K562 (cell line): ENCODE results near the gene KCNK3. TPM values are rescaled to one million over a fixed set of nuclear protein-coding genes. Genes with fewer than 3 reads are reported as not detected.
A peak's percentile ranks its signal among the peaks of the same experiment; 100 is the strongest.

ENCODE experiments used
- E2F5 ChIP-seq: sonication (generic); formaldehyde crosslinking; IDR thresholded peaks from 2 replicates; pipeline ENCODE4 v1.8.0; 2022; ENCODE audit warnings: mild to moderate bottlenecking, missing genetic modification reagents
- FOXK2 ChIP-seq, 2 experiments: fragments of 450-650 bp; IDR thresholded peaks in 1 of 2; conservative IDR thresholded peaks in 1 of 2; 2 replicates each; pipeline ENCODE4 v1.6.1; 2016; ENCODE audit warnings: low read depth in 2 of 2, mild to moderate bottlenecking in 1 of 2
- GATAD2B ChIP-seq: fragments of 450-650 bp; IDR thresholded peaks from 2 replicates; pipeline ENCODE4 v1.6.1; 2017; ENCODE audit warnings: mild to moderate bottlenecking, borderline replicate concordance
- HLTF ChIP-seq: fragments of 450-650 bp; IDR thresholded peaks from 2 replicates; pipeline ENCODE4 v1.6.1; 2016
- MYC ChIP-seq, 2 experiments: fragments of 250-450 bp in 1 of 2; sonication (Bioruptor Pico) in 1 of 2; IDR thresholded peaks; 2 replicates each; pipeline versions ENCODE4 v1.5.1 to v1.6.1; 2012 to 2021; ENCODE audit warnings: low read depth in 2 of 2, borderline replicate concordance in 1 of 2, improper control_type of control experiment in 1 of 2, low read length in 1 of 2, mild to moderate bottlenecking in 1 of 2, moderate library complexity in 1 of 2
- NFXL1 ChIP-seq: fragments of 450-650 bp; formaldehyde crosslinking; IDR thresholded peaks from 2 replicates; pipeline ENCODE4 v1.4.0; 2021; ENCODE audit warnings: mild to moderate bottlenecking
- NR2C2 ChIP-seq, 2 experiments: fragments of 200-800 bp in 1 of 2; sonication (Bioruptor generic) in 1 of 2; sonication (generic) in 1 of 2; formaldehyde crosslinking in 1 of 2; IDR thresholded peaks; 2 replicates each; pipeline versions ENCODE4 v1.6.1 to v1.8.0; 2016 to 2022; ENCODE audit warnings: mild to moderate bottlenecking in 1 of 2, missing compliant biosample characterization in 1 of 2, missing genetic modification characterization in 1 of 2, missing genetic modification reagents in 1 of 2
- PHF20 ChIP-seq: fragments of 450-650 bp; IDR thresholded peaks from 2 replicates; pipeline ENCODE4 v1.6.1; 2018; ENCODE audit not compliant: partially characterized antibody
- SIRT6 ChIP-seq: IDR thresholded peaks from one replicate; pipeline ENCODE4 v1.6.1; 2012; ENCODE audit warnings: low read depth, mild to moderate bottlenecking, control low read depth, inconsistent platforms, low read length, moderate library complexity
- STAT6 ChIP-seq: sonication (generic); formaldehyde crosslinking; IDR thresholded peaks from 2 replicates; pipeline ENCODE4 v1.8.1; 2023; ENCODE audit warnings: mild to moderate bottlenecking, missing genetic modification reagents
- TGIF2 ChIP-seq: sonication (generic); formaldehyde crosslinking; IDR thresholded peaks from 2 replicates; pipeline ENCODE4 v1.8.1; 2022; ENCODE audit warnings: mild to moderate bottlenecking, missing genetic modification reagents, moderate library complexity
- ZHX1 ChIP-seq: fragments of 150-350 bp; conservative IDR thresholded peaks from 2 replicates; pipeline ENCODE4 v1.6.1; 2014; ENCODE audit warnings: low read length
- ZNF175 ChIP-seq: fragments of 200-800 bp; sonication (Bioruptor generic); IDR thresholded peaks from 2 replicates; pipeline ENCODE4 v1.6.1; 2016; ENCODE audit warnings: low read depth, mild to moderate bottlenecking, missing genetic modification characterization, missing compliant biosample characterization
- ZNF253 ChIP-seq: fragments of 250-450 bp; sonication (Bioruptor Pico); conservative IDR thresholded peaks from 2 replicates; pipeline ENCODE4 v1.6.1; 2021; ENCODE audit warnings: mild to moderate bottlenecking
- polyA plus RNA-seq, 8 experiments: library from polyadenylated mRNA; depleted of rRNA in 4 of 8; stranded (reverse) in 5 of 8; unstranded in 3 of 8; fragments of >200 nt; fragmentation: Nextera tagmentation in 2 of 8; fragmentation: Illumina TruSeq in 1 of 8; extraction: Ambion mirVana in 2 of 8; extraction: Trizol in 1 of 8; gene quantifications; 2 replicates each; pipeline versions ENCODE4 v1.2.1 to v1.2.3, GENCODE V29; 2011 to 2014; ENCODE audit warnings: inconsistent platforms in 1 of 8, missing spikeins in 1 of 8
- total RNA-seq, 7 experiments: library from RNA; depleted of rRNA in 6 of 7; stranded (reverse); fragments of >200 nt in 6 of 7; fragmentation: Illumina TruSeq in 2 of 7; extraction: Trizol in 2 of 7; gene quantifications; 2 replicates each; pipeline versions ENCODE4 v1.2.1 to v1.2.3, GENCODE V29; 2011 to 2021; ENCODE audit warnings: low replicate concordance in 1 of 7
- TF ChIP-seq, protein P1 (sequence below): fragments of 200-800 bp; sonication (Bioruptor generic); IDR thresholded peaks from 2 replicates; pipeline ENCODE4 v1.6.1; 2017; ENCODE audit warnings: missing genetic modification characterization, missing compliant biosample characterization
- TF ChIP-seq, protein P2 (sequence below): fragments of 450-650 bp; IDR thresholded peaks from 2 replicates; pipeline ENCODE4 v1.6.1; 2017; ENCODE audit warnings: mild to moderate bottlenecking, moderate library complexity

Gene KCNK3
- total and polyA plus RNA-seq, 9 of the 15 experiments (the other 6 are each of a cell fraction or from before 2014, with no cell fraction given) = 0.01 to 0.20 (median 0.07) TPM; not detected in 5

DNA sequence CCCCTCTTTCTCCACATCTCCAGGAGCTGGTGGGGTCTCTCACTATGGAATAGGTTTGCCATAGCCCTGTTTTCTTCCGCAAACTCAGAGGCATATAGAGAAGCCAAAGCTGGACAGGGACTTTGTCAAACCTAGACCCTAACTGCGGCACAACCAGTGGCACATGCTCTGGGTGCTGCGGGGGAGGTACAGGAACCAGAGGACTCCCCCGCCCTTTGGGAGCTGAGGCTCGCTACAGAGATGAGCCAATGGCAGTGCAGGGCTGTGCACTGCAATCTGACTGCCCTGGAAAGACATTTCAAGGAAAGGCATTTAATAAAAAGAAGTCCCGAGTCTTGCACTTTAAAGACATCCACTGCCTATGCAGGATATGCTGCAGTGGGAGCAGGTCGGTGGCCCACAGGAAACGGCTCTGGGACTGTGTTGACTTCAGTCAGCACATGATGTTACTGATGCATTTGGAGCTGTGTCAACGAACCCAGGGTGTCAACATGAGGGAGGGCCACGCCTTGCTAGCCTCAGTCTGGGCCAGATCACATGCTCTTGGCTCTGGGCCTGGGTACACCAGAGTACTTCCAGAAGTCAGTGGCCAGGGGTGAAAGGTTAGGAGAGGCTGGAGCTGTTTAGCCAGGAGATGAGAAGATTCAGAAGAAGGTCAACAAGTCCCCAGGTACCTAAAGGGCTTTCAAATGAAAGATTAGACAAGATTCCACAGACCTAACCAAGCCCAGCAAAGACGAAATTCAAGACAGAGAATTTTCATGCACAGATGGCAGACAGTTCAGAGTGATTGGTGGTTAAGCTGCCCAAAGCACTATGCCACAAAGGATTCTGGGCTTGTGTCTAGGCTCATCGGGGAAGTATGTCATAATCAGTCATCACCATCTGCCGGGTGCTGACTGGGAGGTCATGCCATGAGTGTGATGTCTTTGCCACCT lies 79.8 kb downstream of the KCNK3 start (continued):
- 0 out of 2 replicates have a peak, but pooled peaks have one; percentile 37 for TF ChIP-seq STAT6 (CRISPR knock-in tag)
- TF ChIP-seq ZHX1 = no peak
- no peak for TF ChIP-seq TGIF2 (CRISPR knock-in tag)
- peak; percentile 78 for TF ChIP-seq MYC (IDR thresholded peaks at IDR 0.05; ENCODE audit: low read depth, low read length)
- TF ChIP-seq MYC (CRISPR knock-in tag; IDR thresholded peaks at IDR 0.05; ENCODE audit: borderline replicate concordance, low read depth) = no peak
- peak; percentile 25; the same call in 1 of the 2 replicates for TF ChIP-seq ZNF175 (CRISPR knock-in tag)
- no peak for TF ChIP-seq NR2C2 (CRISPR knock-in tag; IDR thresholded peaks at IDR 0.05)
- peak; percentile 95 for TF ChIP-seq NR2C2 (tag; IDR thresholded peaks at IDR 0.05)
- TF ChIP-seq SIRT6 = no peak
- TF ChIP-seq, protein P1, sequence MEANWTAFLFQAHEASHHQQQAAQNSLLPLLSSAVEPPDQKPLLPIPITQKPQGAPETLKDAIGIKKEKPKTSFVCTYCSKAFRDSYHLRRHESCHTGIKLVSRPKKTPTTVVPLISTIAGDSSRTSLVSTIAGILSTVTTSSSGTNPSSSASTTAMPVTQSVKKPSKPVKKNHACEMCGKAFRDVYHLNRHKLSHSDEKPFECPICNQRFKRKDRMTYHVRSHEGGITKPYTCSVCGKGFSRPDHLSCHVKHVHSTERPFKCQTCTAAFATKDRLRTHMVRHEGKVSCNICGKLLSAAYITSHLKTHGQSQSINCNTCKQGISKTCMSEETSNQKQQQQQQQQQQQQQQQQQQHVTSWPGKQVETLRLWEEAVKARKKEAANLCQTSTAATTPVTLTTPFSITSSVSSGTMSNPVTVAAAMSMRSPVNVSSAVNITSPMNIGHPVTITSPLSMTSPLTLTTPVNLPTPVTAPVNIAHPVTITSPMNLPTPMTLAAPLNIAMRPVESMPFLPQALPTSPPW = peak; percentile 34; the same call in 1 of the 2 replicates
- TF ChIP-seq NFXL1 (CRISPR knock-in tag) = 0 out of 2 replicates have a peak, but pooled peaks have one; percentile 40
- TF ChIP-seq E2F5 (CRISPR knock-in tag) = no peak
- TF ChIP-seq FOXK2 (conservative IDR thresholded peaks at IDR 0.05 in 1 of 2, IDR thresholded peaks at IDR 0.05 in 1 of 2; ENCODE audit: low read depth in 2 of 2) = peak; percentile 57 to 87; a peak in 3 of 4 replicates
- no peak for TF ChIP-seq GATAD2B
- TF ChIP-seq, protein P2, sequence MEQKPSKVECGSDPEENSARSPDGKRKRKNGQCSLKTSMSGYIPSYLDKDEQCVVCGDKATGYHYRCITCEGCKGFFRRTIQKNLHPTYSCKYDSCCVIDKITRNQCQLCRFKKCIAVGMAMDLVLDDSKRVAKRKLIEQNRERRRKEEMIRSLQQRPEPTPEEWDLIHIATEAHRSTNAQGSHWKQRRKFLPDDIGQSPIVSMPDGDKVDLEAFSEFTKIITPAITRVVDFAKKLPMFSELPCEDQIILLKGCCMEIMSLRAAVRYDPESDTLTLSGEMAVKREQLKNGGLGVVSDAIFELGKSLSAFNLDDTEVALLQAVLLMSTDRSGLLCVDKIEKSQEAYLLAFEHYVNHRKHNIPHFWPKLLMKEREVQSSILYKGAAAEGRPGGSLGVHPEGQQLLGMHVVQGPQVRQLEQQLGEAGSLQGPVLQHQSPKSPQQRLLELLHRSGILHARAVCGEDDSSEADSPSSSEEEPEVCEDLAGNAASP = no peak
- no peak for TF ChIP-seq ZNF253 (CRISPR knock-in tag)
- no peak for TF ChIP-seq HLTF
- no peak for TF ChIP-seq PHF20
